OCI-LY3 (cell line): ENCODE results near the gene PUDP.

Source experiments
- H2AFZ ChIP-seq: fragments of 200-600, 300-600 bp; shearing (Covaris generic); 2 replicates; pipeline ENCODE4 v1.6.0; 2014; ENCODE audit warnings: antibody characterized with exemption, low read depth, low read length
- H3K27ac ChIP-seq: fragments of 200-600, 300-600 bp; sonication (generic); 2 replicates; pipeline ENCODE4 v1.5.1; 2014; ENCODE audit warnings: mild to moderate bottlenecking, low read length, moderate library complexity, mixed read lengths
- H3K27me3 ChIP-seq: fragments of 200-600, 300-600 bp; sonication (generic); 2 replicates; pipeline ENCODE4 v1.6.1; 2014; ENCODE audit warnings: low read depth, low read length, mixed read lengths
- H3K36me3 ChIP-seq: fragments of 200-600, 300-600 bp; sonication (generic); replicated peaks from 2 replicates; pipeline ENCODE3; 2014; ENCODE audit warnings: low read depth, low read length, mixed read lengths
- H3K4me1 ChIP-seq: fragments of 300-600, 200-600 bp; sonication (generic); 2 replicates; pipeline ENCODE4 v1.6.1; 2014; ENCODE audit warnings: low read length, mixed read lengths
- H3K4me2 ChIP-seq: fragments of 200-600, 300-600 bp; sonication (generic); 2 replicates; pipeline ENCODE4 v1.6.1; 2014; ENCODE audit warnings: low read length, mixed read lengths
- H3K4me3 ChIP-seq: fragments of 300-600, 200-600 bp; sonication (generic); 2 replicates; pipeline ENCODE4 v1.5.1; 2014; ENCODE audit warnings: antibody characterized with exemption, mild to moderate bottlenecking, low read length, moderate library complexity
- H3K79me2 ChIP-seq: fragments of 300-600, 200-600 bp; shearing (Covaris generic); 2 replicates; pipeline ENCODE4 v1.6.1; 2014; ENCODE audit warnings: mild to moderate bottlenecking, low read length, mixed read lengths
- H3K9ac ChIP-seq: fragments of 300-600, 200-600 bp; shearing (Covaris generic); 2 replicates; pipeline ENCODE4 v1.6.0; 2014; ENCODE audit warnings: mild to moderate bottlenecking, low read length, moderate library complexity
- H3K9me3 ChIP-seq: fragments of 200-600, 300-600 bp; shearing (Covaris generic); 2 replicates; pipeline ENCODE4 v1.6.1; 2014; ENCODE audit warnings: low read length, mixed read lengths; ENCODE audit not compliant: insufficient read depth
- H4K20me1 ChIP-seq: fragments of 200-600, 300-600 bp; sonication (generic); 2 replicates; pipeline ENCODE4 v1.6.1; 2016; ENCODE audit warnings: low read length, mixed read lengths; ENCODE audit not compliant: insufficient read depth
- CTCF ChIP-seq: fragments of 200-600, 300-600 bp; sonication (generic); IDR thresholded peaks from 2 replicates; pipeline ENCODE4 v1.5.1; 2014; ENCODE audit warnings: antibody characterized with exemption, low read length, low read depth
- EZH2phosphoT487 ChIP-seq: fragments of 200-600 bp; shearing (Covaris generic); IDR thresholded peaks from 2 replicates; pipeline ENCODE4 v1.6.1; 2018; ENCODE audit warnings: antibody characterized with exemption, mixed run types, low read depth

PUDP gene

DNA sequence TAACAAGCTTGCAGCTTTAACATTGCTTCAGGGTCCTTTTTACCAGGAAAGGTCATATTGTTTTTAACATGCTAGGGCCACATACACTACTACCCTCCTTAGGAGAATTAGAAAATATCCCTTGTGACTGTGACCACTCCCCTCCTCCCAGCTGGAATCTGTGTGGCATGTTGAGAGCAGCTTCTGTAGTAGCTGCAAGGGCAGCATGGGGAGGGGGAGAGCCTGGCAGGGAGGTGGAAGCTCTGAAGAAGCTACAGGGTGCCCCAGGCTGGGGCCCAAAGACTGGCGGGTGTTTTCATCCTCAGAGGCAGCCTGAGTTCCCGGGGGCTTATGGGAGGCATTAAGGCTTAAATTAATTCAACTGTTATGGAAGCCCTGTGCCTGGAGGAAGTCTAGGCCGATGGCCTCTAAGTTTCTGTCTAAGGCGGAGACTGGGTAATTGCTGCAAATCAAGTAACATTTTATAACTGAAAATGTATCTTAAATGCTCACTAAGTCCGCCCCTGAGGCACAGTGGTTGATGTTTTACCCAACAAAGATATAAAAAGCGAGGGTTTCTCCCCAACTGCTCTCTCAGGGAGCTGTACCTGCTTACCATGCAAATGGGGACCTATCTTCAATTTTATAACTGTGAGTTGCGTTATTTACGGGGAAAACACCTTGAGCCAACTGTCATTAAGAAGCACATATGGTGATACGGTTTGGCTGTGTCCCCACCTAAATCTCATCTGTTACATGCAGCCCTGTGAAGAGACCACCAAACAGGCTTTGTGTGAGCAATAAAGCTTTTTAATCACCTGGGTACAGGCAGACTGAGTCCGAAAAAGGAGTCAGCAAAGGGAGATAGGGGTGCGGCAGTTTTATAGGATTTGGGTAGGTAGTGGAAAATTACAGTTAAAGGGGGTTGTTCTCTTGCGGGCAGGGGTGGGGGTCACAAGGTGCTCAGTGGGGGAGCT is 37.8 kb downstream of the PUDP start:
- no peaks in the 10 kb centered on the region for H3K27me3 ChIP-seq
- peak overlapping the region; percentile 72 for H3K27ac ChIP-seq
- H3K36me3 ChIP-seq: peaks cover 4% of the 10 kb centered on the region
- peak overlapping the region; percentile 68 for H3K4me2 ChIP-seq
- TF ChIP-seq EZH2phosphoT487 (no peak), CTCF (no peak)
- H2AFZ ChIP-seq: no peak overlapping the region
- peaks cover 29% of the 10 kb centered on the region for H3K4me1 ChIP-seq
- no peaks in the 10 kb centered on the region for H4K20me1 ChIP-seq
- peaks cover 9% of the 10 kb centered on the region; the same call in 1 of the 2 replicates for H3K79me2 ChIP-seq
- peak overlapping the region; percentile 12 for H3K9ac ChIP-seq
- no peaks in the 10 kb centered on the region for H3K9me3 ChIP-seq
- peak overlapping the region; percentile 45 for H3K4me3 ChIP-seq

GRCh38 chrX:7109049-7109531 is 38.9 kb downstream of the PUDP start:
- peaks cover 4% of the 10 kb centered on the region for H3K36me3 ChIP-seq
- no peaks in the 10 kb centered on the region for H3K27me3 ChIP-seq
- H3K27ac ChIP-seq: no peak overlapping the region
- H2AFZ ChIP-seq: no peak overlapping the region
- no peak overlapping the region for H3K4me2 ChIP-seq
- H3K4me1 ChIP-seq: peaks cover 26% of the 10 kb centered on the region
- H3K4me3 ChIP-seq: no peak overlapping the region
- H3K9me3 ChIP-seq: no peaks in the 10 kb centered on the region
- H3K9ac ChIP-seq: no peak overlapping the region
- H3K79me2 ChIP-seq: peaks cover 9% of the 10 kb centered on the region; the same call in 1 of the 2 replicates
- no peaks in the 10 kb centered on the region for H4K20me1 ChIP-seq
- TF ChIP-seq CTCF: no peak
- no peak for TF ChIP-seq EZH2phosphoT487

DNA sequence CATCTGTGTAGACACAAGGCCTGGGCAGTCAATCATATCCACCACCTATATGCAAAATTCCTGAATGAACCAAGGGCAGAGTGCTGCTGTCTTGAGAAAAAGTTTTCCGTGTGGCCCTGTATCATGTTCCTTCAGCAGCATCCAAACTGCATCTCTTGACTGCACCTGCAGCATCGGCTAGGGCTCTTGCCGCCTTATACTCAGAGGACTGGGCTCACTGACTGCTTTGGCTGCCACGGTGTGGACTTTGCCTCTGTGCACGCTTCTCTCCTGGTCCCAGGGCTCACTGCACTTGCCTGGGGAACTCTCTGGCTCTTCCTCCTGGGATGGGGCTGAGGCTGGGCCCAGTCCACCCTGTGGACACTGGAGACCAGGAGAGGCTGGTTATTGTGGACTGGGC is 39.9 kb downstream of the PUDP start:
- Histone ChIP-seq H3K79me2 (peaks cover 9% of the 10 kb centered on the region; the same call in 1 of the 2 replicates), H3K9ac (no peak overlapping the region), H3K4me1 (peaks cover 26% of the 10 kb centered on the region), H4K20me1 (no peaks in the 10 kb centered on the region), H3K4me2 (no peak overlapping the region), H3K36me3 (peaks cover 11% of the 10 kb centered on the region), H3K27me3 (no peaks in the 10 kb centered on the region), H3K4me3 (no peak overlapping the region), H2AFZ (no peak overlapping the region), H3K27ac (no peak overlapping the region), H3K9me3 (no peaks in the 10 kb centered on the region)
- TF ChIP-seq EZH2phosphoT487: no peak
- no peak for TF ChIP-seq CTCF

DNA sequence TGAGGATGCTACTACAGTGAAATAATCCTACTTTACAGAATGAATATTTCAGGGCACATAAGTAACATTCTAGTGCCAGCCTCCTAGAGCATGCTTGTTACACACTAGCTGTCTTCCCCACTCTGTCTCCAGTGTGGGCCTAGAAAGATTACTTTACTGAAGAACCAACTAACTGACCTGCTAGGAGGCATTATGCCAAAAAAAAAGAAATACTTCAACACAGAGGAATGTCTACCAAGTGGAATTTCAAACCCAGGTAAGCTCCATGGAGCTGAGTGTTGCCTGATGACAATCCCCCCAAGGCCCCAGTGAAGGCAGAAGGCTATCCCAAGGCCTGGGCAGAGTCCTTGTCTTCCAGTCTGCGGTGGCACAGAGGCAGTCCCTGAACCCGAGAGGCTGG is 41.3 kb downstream of the PUDP start:
- TF ChIP-seq EZH2phosphoT487: no peak
- TF ChIP-seq CTCF: no peak
- H3K4me2 ChIP-seq: no peak overlapping the region
- peaks cover 11% of the 10 kb centered on the region for H3K36me3 ChIP-seq
- H3K79me2 ChIP-seq: peaks cover 9% of the 10 kb centered on the region; the same call in 1 of the 2 replicates
- no peak overlapping the region for H3K27ac ChIP-seq
- no peaks in the 10 kb centered on the region for H3K27me3 ChIP-seq
- H3K4me1 ChIP-seq: peaks cover 30% of the 10 kb centered on the region
- H3K4me3 ChIP-seq: no peak overlapping the region
- H3K9me3 ChIP-seq: no peaks in the 10 kb centered on the region
- H4K20me1 ChIP-seq: no peaks in the 10 kb centered on the region
- no peak overlapping the region for H3K9ac ChIP-seq
- no peak overlapping the region for H2AFZ ChIP-seq
